ENCODE measurements around the gene ZNF518B. TPM values are rescaled to one million over a fixed set of nuclear protein-coding genes. Genes with fewer than 3 reads are reported as not detected.
"Not testable (repeated sequence)": the region's sequence is repeated elsewhere in the genome, so short reads cannot be mapped to it uniquely, and the experiment has no call there.

The ZNF518B gene
- total RNA-seq, 4 donors from 2014 or later, result 12.7 to 23.6 (median 18.2) TPM

DNA sequence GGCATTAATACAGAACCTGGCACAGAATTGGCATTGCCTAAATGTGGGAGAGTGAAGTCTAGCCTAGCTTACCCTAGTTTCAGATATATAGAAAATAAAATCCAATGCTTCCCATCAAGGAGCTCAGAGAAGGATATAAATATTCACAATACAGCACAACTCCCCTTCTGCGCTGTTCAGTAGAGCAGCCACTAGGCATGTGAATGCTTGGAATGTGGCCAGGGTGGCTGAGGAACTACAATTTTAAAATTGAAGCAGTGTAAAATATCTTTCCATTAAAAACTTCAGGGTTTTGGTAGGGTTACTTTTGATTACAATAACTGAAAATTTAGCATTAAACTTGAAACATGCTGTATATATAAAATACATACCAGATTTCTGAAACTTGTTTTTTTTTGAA is 19.5 kb downstream of the ZNF518B start:
- TF ChIP-seq, protein P1, sequence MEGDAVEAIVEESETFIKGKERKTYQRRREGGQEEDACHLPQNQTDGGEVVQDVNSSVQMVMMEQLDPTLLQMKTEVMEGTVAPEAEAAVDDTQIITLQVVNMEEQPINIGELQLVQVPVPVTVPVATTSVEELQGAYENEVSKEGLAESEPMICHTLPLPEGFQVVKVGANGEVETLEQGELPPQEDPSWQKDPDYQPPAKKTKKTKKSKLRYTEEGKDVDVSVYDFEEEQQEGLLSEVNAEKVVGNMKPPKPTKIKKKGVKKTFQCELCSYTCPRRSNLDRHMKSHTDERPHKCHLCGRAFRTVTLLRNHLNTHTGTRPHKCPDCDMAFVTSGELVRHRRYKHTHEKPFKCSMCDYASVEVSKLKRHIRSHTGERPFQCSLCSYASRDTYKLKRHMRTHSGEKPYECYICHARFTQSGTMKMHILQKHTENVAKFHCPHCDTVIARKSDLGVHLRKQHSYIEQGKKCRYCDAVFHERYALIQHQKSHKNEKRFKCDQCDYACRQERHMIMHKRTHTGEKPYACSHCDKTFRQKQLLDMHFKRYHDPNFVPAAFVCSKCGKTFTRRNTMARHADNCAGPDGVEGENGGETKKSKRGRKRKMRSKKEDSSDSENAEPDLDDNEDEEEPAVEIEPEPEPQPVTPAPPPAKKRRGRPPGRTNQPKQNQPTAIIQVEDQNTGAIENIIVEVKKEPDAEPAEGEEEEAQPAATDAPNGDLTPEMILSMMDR (IDR thresholded peaks at IDR 0.05 in 4 of 5, conservative IDR thresholded peaks at IDR 0.05 in 1 of 5), result no peak
- TF ChIP-seq POLR2A (IDR thresholded peaks at IDR 0.05), result no peak
- Histone ChIP-seq H3K36me3 (no peaks in the 10 kb centered on the region), H3K9me3 (no peaks in the 10 kb centered on the region), H3K27ac (no peak overlapping the region), H3K4me1 (no peaks in the 10 kb centered on the region), H3K27me3 (no peaks in the 10 kb centered on the region), H3K4me3 (no peak overlapping the region)
- ATAC-seq, result no peak
- no peak for DNase-seq
- in situ Hi-C loops (cut with MboI; ENCODE audit: low sequenced_read_pairs in 4 of 4), result no loop called here
- intact Hi-C loops (cut with DNase I; ENCODE audit: low total_unique reads), result no loop called here

DNA sequence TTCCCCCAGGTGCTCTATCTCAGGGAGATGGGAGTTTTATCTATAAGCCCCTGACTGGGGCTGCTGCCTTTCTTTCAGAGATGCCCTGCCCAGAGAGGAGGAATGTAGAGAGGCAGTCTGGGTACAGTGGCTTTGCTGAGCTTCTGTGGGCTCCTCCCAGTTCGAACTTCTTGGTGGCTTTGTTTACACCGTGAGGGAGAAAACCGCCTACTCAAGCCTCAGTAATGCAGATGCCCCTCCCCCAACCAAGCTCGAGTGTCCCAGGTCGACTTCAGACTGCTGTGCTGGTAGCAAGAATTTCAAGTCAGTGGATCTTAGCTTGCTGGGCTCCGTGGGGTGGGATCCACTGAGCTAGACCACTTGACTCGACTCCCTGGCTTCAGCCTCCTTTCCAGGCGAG is 29.5 kb downstream of the ZNF518B start:
- H3K4me1 ChIP-seq; DNase-seq; H3K36me3 ChIP-seq; in situ Hi-C loops (cut with MboI; ENCODE audit: low sequenced_read_pairs in 4 of 4); H3K27me3 ChIP-seq; ATAC-seq; intact Hi-C loops (cut with DNase I; ENCODE audit: low total_unique reads); H3K4me3 ChIP-seq; H3K27ac ChIP-seq; H3K9me3 ChIP-seq: not testable (repeated sequence)

DNA sequence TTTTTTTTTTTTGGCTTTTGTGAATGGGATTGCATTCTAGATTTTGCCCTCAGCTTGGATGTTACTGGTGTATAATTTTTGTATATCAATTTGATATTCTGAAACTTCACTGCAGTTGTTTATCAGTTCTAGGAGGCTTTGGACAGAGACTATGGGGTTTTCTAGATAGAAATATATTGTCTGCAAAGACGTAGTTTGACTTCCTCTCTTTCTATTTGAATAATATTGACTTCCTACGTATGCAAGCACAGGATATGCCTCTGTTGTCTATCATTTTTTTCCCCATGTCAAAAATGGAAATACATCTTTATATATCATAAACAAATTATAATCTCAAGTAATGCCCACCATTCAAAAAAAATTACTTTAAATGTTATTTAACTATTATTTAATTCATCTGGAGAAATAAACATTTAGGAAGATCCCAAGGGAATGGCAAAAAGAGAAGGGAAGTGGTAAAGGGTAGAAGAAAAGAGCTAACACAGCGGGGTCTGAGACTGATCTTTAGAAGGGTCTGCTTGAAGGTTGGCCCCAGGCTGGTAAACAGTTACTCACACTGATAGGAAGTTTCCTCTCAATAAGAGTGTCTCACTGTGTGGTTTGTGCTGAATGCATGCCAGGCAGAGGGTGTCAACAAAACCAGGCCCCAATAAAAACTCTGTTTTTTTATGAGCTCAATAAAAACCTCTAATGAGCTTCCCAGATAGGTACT is 35.7 kb downstream of the ZNF518B start:
- H3K36me3 ChIP-seq, result no peaks in the 10 kb centered on the region
- H3K4me3 ChIP-seq, result no peak overlapping the region
- DNase-seq (no peak), ATAC-seq (no peak)
- no peaks in the 10 kb centered on the region for H3K27me3 ChIP-seq
- in situ Hi-C loops (cut with MboI; ENCODE audit: low sequenced_read_pairs in 4 of 4) (loop anchor here in 3 of 4 donors (25.0 kb wide), 3 partner anchors 259 to 659 kb away; partner anchors contain the start of gene SLC2A9 (in 1 of the 3)), intact Hi-C loops (cut with DNase I; ENCODE audit: low total_unique reads) (no loop called here)
- TF ChIP-seq, protein P1 (IDR thresholded peaks at IDR 0.05 in 4 of 5, conservative IDR thresholded peaks at IDR 0.05 in 1 of 5), result no peak
- no peak for TF ChIP-seq POLR2A (IDR thresholded peaks at IDR 0.05)
- no peaks in the 10 kb centered on the region for H3K4me1 ChIP-seq
- H3K9me3 ChIP-seq, result no peaks in the 10 kb centered on the region
- H3K27ac ChIP-seq, result no peak overlapping the region

DNA sequence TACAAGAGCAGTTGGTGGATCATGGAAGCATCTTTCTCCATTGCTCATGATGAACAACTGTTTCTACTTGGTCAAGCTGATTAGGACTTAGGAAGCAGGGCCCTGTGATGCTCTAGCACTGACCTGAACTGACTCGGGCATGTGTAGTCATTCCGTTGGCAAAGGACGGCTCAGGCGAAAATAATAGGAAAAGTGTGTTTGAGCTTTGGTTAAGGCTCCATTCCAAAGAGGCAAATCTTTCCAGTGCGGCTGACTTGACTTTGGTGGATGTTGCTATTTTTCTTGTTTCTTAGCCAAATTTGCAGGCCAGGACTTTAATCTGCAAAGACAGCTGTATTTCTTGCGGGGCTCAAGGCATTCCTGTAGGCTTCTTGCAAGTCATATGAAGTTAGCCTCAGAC is 39.5 kb downstream of the ZNF518B start:
- no peak overlapping the region for H3K27ac ChIP-seq
- H3K27me3 ChIP-seq, result no peaks in the 10 kb centered on the region
- intact Hi-C loops (cut with DNase I; ENCODE audit: low total_unique reads), result no loop called here
- H3K9me3 ChIP-seq, result no peaks in the 10 kb centered on the region
- no peaks in the 10 kb centered on the region for H3K4me1 ChIP-seq
- in situ Hi-C loops (cut with MboI; ENCODE audit: low sequenced_read_pairs in 4 of 4), result loop anchor here in 3 of 4 donors (25.0 kb wide), 3 partner anchors 255 to 655 kb away; partner anchors contain the start of gene SLC2A9 (in 1 of the 3)
- TF ChIP-seq POLR2A (IDR thresholded peaks at IDR 0.05), result no peak
- TF ChIP-seq, protein P1 (IDR thresholded peaks at IDR 0.05 in 4 of 5, conservative IDR thresholded peaks at IDR 0.05 in 1 of 5), result no peak
- no peaks in the 10 kb centered on the region for H3K36me3 ChIP-seq
- no peak for DNase-seq
- ATAC-seq, result no peak
- no peak overlapping the region for H3K4me3 ChIP-seq

DNA sequence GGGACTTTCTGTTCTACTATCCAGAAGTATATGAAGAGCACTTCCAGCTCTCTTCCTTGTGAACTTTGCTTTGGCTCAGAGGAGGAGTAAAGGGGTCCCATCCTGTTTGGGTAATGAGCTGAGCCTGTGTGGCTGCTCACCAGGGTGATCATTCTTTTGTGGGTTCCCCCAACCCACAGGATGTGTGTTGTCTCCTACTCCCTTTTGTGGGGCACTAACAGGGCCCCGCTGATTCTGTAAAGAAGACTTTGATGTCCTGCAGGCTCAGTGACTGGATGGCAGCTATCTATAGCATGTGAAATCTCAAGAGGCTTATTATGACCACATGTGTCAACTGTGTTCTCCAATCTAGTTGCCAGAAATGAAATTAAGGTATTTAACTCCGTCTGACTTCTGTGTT is 40.8 kb downstream of the ZNF518B start:
- intact Hi-C loops (cut with DNase I; ENCODE audit: low total_unique reads) (no loop called here), in situ Hi-C loops (cut with MboI; ENCODE audit: low sequenced_read_pairs in 4 of 4) (loop anchor here in 3 of 4 donors (25.0 kb wide), 3 partner anchors 254 to 654 kb away; partner anchors contain the start of gene SLC2A9 (in 1 of the 3))
- no peak overlapping the region for H3K27ac ChIP-seq
- TF ChIP-seq, protein P1 (IDR thresholded peaks at IDR 0.05 in 4 of 5, conservative IDR thresholded peaks at IDR 0.05 in 1 of 5), result no peak
- no peak for TF ChIP-seq POLR2A (IDR thresholded peaks at IDR 0.05)
- H3K4me3 ChIP-seq, result no peak overlapping the region
- no peaks in the 10 kb centered on the region for H3K36me3 ChIP-seq
- H3K27me3 ChIP-seq, result no peaks in the 10 kb centered on the region
- no peaks in the 10 kb centered on the region for H3K9me3 ChIP-seq
- H3K4me1 ChIP-seq, result no peaks in the 10 kb centered on the region
- ATAC-seq (no peak), DNase-seq (no peak)

Measured in gastrocnemius medialis (tissue), 4 donors.